ENCODE data around the gene CAPN11. TPM values are rescaled to one million over a fixed set of nuclear protein-coding genes. Genes with fewer than 3 reads are reported as not detected.

Gene CAPN11
- total and polyA plus RNA-seq, 2 of the 4 experiments (the other 2 are of a cell fraction), result not detected

DNA sequence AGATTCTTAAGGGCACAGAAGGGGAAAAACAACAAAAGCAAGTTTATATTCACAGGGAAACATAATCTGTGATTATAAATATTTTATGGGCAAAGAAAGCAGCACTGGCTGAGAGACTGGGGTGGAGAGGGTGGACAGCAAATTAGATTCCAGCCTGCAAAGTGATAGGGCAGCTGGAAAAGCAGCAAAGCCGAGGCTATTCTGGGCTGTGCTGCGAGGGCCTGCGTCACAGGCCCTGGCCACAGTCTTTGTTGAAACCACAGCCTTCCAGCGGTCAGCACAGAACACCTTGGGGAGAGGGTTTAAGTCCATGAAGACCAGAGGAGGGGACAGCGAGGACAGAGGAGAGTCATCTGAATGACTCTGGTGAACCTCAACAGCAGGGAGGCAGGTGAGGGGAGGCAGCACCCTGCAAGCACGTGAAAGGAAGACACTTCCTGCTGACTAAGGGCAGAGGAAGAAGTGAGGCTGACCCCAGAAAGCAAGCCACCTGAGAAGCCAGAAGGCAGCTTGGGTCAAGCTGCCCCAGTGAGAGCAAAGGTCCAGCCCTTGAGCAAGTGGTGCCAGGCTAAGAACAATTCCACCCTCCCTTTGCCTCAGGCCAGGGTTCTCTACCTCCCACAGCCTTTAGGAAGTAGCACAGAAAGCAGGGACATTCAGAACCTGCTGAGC lies 48.5 kb upstream of the CAPN11 start:
- ChIA-PET POLR2A (ENCODE audit: unreplicated experiment) (no interaction called here), CTCF (interaction anchor here (0.6 kb wide), 1 partner anchor 130 kb away, joined by 4 read pairs; no protein-coding TSS in a partner anchor)
- no TSS peak for BruUV-seq (replicated peaks)
- Histone ChIP-seq H3K56ac (ENCODE audit: extremely low read depth, insufficient read depth, low read length) (no peak overlapping the region), H3K4me1 (ENCODE audit: control insufficient read depth, insufficient read depth, low read length) (peaks cover 14% of the 10 kb centered on the region), H3K18ac (ENCODE audit: low read depth, low read length) (no peak overlapping the region), H3K4ac (ENCODE audit: low read depth, low read length) (no peak overlapping the region), H3K27ac (ENCODE audit: insufficient read depth, low read length) (no peak overlapping the region), H4K20me1 (ENCODE audit: insufficient read depth, low read length) (peaks cover 33% of the 10 kb centered on the region), H2BK120ac (ENCODE audit: low read depth, low read length) (no peak overlapping the region), H3K9ac (ENCODE audit: low read depth, low read length) (no peak overlapping the region), H2BK5ac (ENCODE audit: low read depth, low read length, poor library complexity, severe bottlenecking) (no peak overlapping the region), H4K8ac (ENCODE audit: low read depth in 2 of 2, low read length in 2 of 2) (no peak overlapping the region), H3K9me1 (ENCODE audit: insufficient read depth, low read length) (peaks cover 25% of the 10 kb centered on the region), H2BK15ac (ENCODE audit: low read depth, low read length) (no peak overlapping the region), H3K9me3 (ENCODE audit: control insufficient read depth, insufficient read depth, low read length) (no peaks in the 10 kb centered on the region), H2BK20ac (ENCODE audit: low read depth, low read length) (no peak overlapping the region), H2AK5ac (ENCODE audit: low read depth, low read length) (no peak overlapping the region), H3K4me2 (ENCODE audit: low read depth, low read length) (no peak overlapping the region), H4K5ac (ENCODE audit: low read depth, low read length) (no peak overlapping the region; the same call in 1 of the 2 replicates), H2AK9ac (replicated peaks; ENCODE audit: low read depth, low read length, poor library complexity) (no peak overlapping the region), H2AFZ (replicated peaks; ENCODE audit: low read length, poor library complexity) (no peak overlapping the region), H3K14ac (replicated peaks; ENCODE audit: low read depth, low read length) (no peak overlapping the region), H3K23ac (ENCODE audit: low read depth, low read length) (no peak overlapping the region), H3K4me3 (ENCODE audit: insufficient read depth, low read depth, low read length) (no peak overlapping the region), H4K91ac (ENCODE audit: insufficient read depth, low read depth, low read length) (no peak overlapping the region), H3K27me3 (ENCODE audit: control insufficient read depth, insufficient read depth, low read length) (no peaks in the 10 kb centered on the region), H3K79me1 (ENCODE audit: low read depth in 1 of 2, low read length in 2 of 2) (peaks cover 28 to 68% of the 10 kb centered on the region in 2 experiments), H3K36me3 (ENCODE audit: control insufficient read depth, insufficient read depth, low read length) (peaks cover 46% of the 10 kb centered on the region)
- dilution Hi-C loops (cut with HindIII; ENCODE audit: low sequenced_read_pairs, unreplicated experiment) (no loop called here), intact Hi-C loops (cut with micrococcal nuclease) (no loop called here), in situ Hi-C loops (cut with MboI; ENCODE audit: low sequenced_read_pairs) (no loop called here)
- no peak for TF ChIP-seq MAZ (IDR thresholded peaks at IDR 0.05; ENCODE audit: borderline replicate concordance, low read depth, low read length)
- TF ChIP-seq CHD1 (IDR thresholded peaks at IDR 0.05; ENCODE audit: low read depth, low read length), result no peak
- no peak for TF ChIP-seq MAFK (IDR thresholded peaks at IDR 0.05; ENCODE audit: low read depth, low read length)
- TF ChIP-seq RFX5 (IDR thresholded peaks at IDR 0.05; ENCODE audit: low read depth, low read length), result no peak
- TF ChIP-seq, protein P1, sequence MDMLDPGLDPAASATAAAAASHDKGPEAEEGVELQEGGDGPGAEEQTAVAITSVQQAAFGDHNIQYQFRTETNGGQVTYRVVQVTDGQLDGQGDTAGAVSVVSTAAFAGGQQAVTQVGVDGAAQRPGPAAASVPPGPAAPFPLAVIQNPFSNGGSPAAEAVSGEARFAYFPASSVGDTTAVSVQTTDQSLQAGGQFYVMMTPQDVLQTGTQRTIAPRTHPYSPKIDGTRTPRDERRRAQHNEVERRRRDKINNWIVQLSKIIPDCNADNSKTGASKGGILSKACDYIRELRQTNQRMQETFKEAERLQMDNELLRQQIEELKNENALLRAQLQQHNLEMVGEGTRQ (IDR thresholded peaks at IDR 0.05; ENCODE audit: low read depth, low read length), result no peak
- TF ChIP-seq RAD21 (IDR thresholded peaks at IDR 0.05; ENCODE audit: low read length), result no peak
- no peak for TF ChIP-seq RCOR1 (IDR thresholded peaks at IDR 0.05; ENCODE audit: insufficient replicate concordance, low read length)
- TF ChIP-seq CEBPB (IDR thresholded peaks at IDR 0.05; ENCODE audit: low read depth, low read length), result no peak
- no peak for TF ChIP-seq NFE2L2 (IDR thresholded peaks at IDR 0.05; ENCODE audit: low read depth, low read length)
- TF ChIP-seq POLR2A (IDR thresholded peaks at IDR 0.05; ENCODE audit: low read depth, low read length), result no peak
- 84% methylated on average over 3 of the region's 6 CpGs; no CpG with 5 or more reads in 1 of the 2 experiments for WGBS, 2 experiments (ENCODE audit: extremely low coverage in 2 of 2, insufficient read length in 1 of 2)
- DNase-seq (no peak), ATAC-seq (ENCODE audit: low read depth) (no peak)
